Thyroid gland (tissue), 4 donors: ENCODE results near the gene CILP2.

Source experiments
- POLR2A ChIP-seq, 2 donors: fragments of 450-650 bp; IDR thresholded peaks; one replicate each; pipeline ENCODE4 v1.6.1; 2017; ENCODE audit warnings: antibody characterized with exemption in 2 of 2, mild to moderate bottlenecking in 2 of 2, moderate library complexity in 1 of 2
- TF ChIP-seq, protein P1 (sequence below), 6 experiments: fragments of 200-600 bp in 3 of 6; fragments of 450-650 bp in 3 of 6; sonication (generic) in 3 of 6; IDR thresholded peaks; one replicate each; pipeline ENCODE4 v1.5.1; 2016 to 2019; ENCODE audit warnings: antibody characterized with exemption in 6 of 6, mild to moderate bottlenecking in 2 of 6, inconsistent platforms in 1 of 6, moderate library complexity in 1 of 6

DNA sequence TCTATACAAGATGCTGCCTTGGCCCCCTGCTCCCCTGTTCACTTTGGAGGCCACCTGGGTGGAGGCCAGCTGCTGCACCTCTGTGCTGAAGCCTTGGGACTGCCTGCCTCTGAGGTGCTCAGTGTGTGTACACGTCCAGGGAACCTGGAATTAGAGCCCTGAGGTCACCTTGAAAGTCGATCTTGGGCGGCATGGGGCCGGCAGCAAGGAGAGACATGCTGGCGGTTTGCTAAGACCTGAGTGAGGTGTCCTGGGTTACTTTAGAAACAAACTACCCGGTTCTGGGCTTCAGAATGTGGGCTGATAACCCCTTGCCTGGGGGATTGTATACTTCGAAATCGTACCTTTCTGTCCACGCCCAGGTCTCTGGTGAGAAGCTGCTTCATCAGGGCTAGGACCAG, 48.3 kb upstream of the CILP2 start:
- TF ChIP-seq, protein P1, sequence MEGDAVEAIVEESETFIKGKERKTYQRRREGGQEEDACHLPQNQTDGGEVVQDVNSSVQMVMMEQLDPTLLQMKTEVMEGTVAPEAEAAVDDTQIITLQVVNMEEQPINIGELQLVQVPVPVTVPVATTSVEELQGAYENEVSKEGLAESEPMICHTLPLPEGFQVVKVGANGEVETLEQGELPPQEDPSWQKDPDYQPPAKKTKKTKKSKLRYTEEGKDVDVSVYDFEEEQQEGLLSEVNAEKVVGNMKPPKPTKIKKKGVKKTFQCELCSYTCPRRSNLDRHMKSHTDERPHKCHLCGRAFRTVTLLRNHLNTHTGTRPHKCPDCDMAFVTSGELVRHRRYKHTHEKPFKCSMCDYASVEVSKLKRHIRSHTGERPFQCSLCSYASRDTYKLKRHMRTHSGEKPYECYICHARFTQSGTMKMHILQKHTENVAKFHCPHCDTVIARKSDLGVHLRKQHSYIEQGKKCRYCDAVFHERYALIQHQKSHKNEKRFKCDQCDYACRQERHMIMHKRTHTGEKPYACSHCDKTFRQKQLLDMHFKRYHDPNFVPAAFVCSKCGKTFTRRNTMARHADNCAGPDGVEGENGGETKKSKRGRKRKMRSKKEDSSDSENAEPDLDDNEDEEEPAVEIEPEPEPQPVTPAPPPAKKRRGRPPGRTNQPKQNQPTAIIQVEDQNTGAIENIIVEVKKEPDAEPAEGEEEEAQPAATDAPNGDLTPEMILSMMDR (IDR thresholded peaks at IDR 0.05), result no peak
- no peak for TF ChIP-seq POLR2A (IDR thresholded peaks at IDR 0.05)
